ENCODE measurements around the gene ADAMTS12.

Gene ADAMTS12

DNA sequence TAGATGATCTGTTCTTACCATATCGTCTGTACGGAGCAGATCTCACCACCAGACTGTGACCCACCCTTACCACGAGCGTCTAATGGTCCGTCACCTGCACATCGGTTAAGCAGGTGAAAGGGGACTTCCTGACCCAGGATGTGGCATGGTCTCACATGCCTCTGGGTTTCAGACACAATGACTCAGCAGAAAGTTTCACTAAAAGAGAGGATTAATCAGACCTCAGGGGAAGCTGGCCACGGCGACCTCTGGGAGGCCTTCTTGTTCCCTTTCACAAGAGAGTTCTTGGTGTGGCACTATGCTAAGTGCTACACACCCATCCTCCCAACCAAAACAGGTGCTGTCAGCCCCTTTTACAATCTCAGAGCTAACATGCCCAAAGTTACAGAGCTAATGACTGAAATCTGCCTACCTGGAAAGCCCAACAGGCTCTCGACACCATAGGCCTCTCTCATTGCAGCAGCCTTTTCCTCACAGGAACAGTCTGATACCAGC is 41.6 kb downstream of the ADAMTS12 start:
- TF ChIP-seq FOXP2 (optimal IDR thresholded peaks at IDR 0.05; ENCODE audit: borderline replicate concordance, extremely low read depth, extremely low read length, insufficient read depth) (no peak), POLR2AphosphoS5 (IDR thresholded peaks at IDR 0.05; ENCODE audit: low read depth, low read length) (no peak), TAF1 (IDR thresholded peaks at IDR 0.05; ENCODE audit: borderline replicate concordance, insufficient read depth, low read length) (no peak), SIN3A (IDR thresholded peaks at IDR 0.05; ENCODE audit: borderline replicate concordance, insufficient read depth, low read length) (no peak)
- TF ChIP-seq, protein P1, sequence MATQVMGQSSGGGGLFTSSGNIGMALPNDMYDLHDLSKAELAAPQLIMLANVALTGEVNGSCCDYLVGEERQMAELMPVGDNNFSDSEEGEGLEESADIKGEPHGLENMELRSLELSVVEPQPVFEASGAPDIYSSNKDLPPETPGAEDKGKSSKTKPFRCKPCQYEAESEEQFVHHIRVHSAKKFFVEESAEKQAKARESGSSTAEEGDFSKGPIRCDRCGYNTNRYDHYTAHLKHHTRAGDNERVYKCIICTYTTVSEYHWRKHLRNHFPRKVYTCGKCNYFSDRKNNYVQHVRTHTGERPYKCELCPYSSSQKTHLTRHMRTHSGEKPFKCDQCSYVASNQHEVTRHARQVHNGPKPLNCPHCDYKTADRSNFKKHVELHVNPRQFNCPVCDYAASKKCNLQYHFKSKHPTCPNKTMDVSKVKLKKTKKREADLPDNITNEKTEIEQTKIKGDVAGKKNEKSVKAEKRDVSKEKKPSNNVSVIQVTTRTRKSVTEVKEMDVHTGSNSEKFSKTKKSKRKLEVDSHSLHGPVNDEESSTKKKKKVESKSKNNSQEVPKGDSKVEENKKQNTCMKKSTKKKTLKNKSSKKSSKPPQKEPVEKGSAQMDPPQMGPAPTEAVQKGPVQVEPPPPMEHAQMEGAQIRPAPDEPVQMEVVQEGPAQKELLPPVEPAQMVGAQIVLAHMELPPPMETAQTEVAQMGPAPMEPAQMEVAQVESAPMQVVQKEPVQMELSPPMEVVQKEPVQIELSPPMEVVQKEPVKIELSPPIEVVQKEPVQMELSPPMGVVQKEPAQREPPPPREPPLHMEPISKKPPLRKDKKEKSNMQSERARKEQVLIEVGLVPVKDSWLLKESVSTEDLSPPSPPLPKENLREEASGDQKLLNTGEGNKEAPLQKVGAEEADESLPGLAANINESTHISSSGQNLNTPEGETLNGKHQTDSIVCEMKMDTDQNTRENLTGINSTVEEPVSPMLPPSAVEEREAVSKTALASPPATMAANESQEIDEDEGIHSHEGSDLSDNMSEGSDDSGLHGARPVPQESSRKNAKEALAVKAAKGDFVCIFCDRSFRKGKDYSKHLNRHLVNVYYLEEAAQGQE (IDR thresholded peaks at IDR 0.05; ENCODE audit: insufficient read depth in 1 of 2, low read depth in 2 of 2, low read length in 2 of 2), result no peak

DNA sequence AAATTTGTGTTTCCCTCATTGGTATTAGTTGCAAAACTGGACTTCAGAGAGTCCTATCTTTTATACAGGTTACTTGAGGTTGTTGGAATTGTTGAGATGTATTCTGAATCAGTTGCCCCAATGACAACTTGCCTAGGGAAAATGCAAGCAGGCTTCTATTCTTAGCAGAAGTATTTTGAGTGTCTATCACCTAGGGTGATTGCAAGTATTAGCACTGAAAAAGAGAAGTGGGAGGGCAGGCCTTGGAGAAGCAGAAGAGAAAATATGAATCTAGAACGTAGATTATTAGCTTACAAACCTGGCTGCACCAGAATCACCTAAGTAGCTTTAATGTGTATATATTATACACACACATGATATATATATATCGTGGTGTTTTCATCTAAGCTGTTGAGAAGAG is 43.2 kb downstream of the ADAMTS12 start:
- TF ChIP-seq POLR2AphosphoS5 (IDR thresholded peaks at IDR 0.05; ENCODE audit: low read depth, low read length), result no peak
- TF ChIP-seq, protein P1 (IDR thresholded peaks at IDR 0.05; ENCODE audit: insufficient read depth in 1 of 2, low read depth in 2 of 2, low read length in 2 of 2), result no peak

DNA sequence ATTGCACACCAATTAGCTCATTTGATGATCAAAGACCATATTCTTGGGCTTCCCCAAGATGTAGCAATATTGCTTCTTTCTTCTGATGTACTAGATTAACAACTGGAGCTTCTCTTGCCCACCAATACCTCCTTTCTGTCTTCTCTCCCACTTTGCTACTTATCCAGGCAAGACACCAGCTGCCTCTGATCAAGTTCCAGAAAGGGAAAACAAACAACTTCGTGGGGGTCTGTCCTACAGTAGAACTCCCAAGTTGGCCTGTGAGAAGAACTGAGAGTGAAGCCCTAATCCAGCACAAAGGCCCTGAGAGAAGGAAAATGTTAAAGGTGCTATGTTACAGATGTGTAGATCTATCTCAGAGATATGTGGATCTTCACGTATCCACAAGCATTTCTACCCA is 44.9 kb downstream of the ADAMTS12 start:
- TF ChIP-seq FOXP2 (optimal IDR thresholded peaks at IDR 0.05; ENCODE audit: borderline replicate concordance, extremely low read depth, extremely low read length, insufficient read depth), result no peak
- TF ChIP-seq SIN3A (IDR thresholded peaks at IDR 0.05; ENCODE audit: borderline replicate concordance, insufficient read depth, low read length), result no peak

DNA sequence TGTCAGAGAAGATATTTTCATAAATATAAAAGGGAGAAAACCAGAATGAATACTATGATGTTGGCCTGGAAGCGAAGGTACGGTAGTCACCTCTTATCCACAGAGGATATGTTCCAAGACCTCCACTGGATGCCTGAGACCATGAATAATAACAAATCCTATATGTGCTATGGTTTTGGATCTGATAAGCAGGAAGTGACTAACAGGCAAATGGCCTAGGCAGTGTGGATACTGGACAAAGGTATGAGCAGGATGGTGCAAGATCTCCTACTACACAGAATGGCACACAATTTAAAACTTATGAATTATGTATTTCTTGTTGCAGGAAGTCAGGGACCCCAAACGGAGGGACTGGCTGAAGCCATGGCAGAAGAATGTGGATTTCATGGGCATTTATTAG is 48.2 kb downstream of the ADAMTS12 start:
- TF ChIP-seq FOXP2 (optimal IDR thresholded peaks at IDR 0.05; ENCODE audit: borderline replicate concordance, extremely low read depth, extremely low read length, insufficient read depth) (no peak), TAF1 (IDR thresholded peaks at IDR 0.05; ENCODE audit: borderline replicate concordance, insufficient read depth, low read length) (no peak), POLR2AphosphoS5 (IDR thresholded peaks at IDR 0.05; ENCODE audit: low read depth, low read length) (no peak), SIN3A (IDR thresholded peaks at IDR 0.05; ENCODE audit: borderline replicate concordance, insufficient read depth, low read length) (no peak)
- TF ChIP-seq, protein P1 (IDR thresholded peaks at IDR 0.05; ENCODE audit: insufficient read depth in 1 of 2, low read depth in 2 of 2, low read length in 2 of 2), result no peak

DNA sequence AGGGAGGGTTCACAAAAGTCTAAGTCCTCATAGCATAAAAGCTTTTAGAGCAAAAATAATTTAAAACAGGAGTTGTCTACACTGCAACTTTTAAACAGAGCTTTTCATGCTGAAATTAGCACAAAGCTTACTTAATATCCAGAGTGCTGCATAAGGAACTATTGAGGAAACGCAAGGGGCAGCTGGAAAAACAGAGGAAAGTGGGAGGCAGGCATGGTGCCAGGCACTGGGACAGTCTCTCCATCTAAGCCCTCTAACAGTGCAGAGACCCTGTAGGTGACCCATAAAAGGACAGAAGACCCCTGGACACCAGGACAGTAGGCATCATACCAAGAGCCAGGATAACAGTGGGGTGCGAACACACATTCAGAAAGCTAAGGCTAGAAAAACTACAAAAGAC is 49.3 kb downstream of the ADAMTS12 start:
- TF ChIP-seq POLR2AphosphoS5 (IDR thresholded peaks at IDR 0.05; ENCODE audit: low read depth, low read length) (no peak), SIN3A (IDR thresholded peaks at IDR 0.05; ENCODE audit: borderline replicate concordance, insufficient read depth, low read length) (no peak), TAF1 (IDR thresholded peaks at IDR 0.05; ENCODE audit: borderline replicate concordance, insufficient read depth, low read length) (no peak), FOXP2 (optimal IDR thresholded peaks at IDR 0.05; ENCODE audit: borderline replicate concordance, extremely low read depth, extremely low read length, insufficient read depth) (no peak)
- TF ChIP-seq, protein P1 (IDR thresholded peaks at IDR 0.05; ENCODE audit: insufficient read depth in 1 of 2, low read depth in 2 of 2, low read length in 2 of 2), result no peak

Measured in PFSK-1 (cell line).